ENCODE data around the gene PAX6.

PAX6 gene

GRCh38 chr11:31812383-31813381 lies 1.6 kb upstream of the PAX6 start:
- intact Hi-C loops (cut with DNase I): loop anchor here (5.0 kb wide), 1 partner anchor 45 kb away; no protein-coding TSS in a partner anchor
- DNase-seq: peak in 1 of 42 donors; percentile 62

GRCh38 chr11:31809857-31810778 lies 1.0 kb downstream of the PAX6 start:
- intact Hi-C loops (cut with DNase I): loop anchor here (5.0 kb wide), 1 partner anchor 43 kb away; no protein-coding TSS in a partner anchor
- peak in 1 of 42 donors; percentile 43 for DNase-seq

GRCh38 chr11:31809541-31809856 lies 1.6 kb downstream of the PAX6 start:
- intact Hi-C loops (cut with DNase I): no loop called here
- peak in 1 of 42 donors; percentile 18 for DNase-seq

- intact Hi-C loops (cut with DNase I): no loop called here
- DNase-seq: peak in 1 of 42 donors; percentile 21
These were observed 2.2 kb downstream of the PAX6 start for GRCh38 chr11:31808721-31809540.

- DNase-seq: peak in 1 of 42 donors; percentile 26
- intact Hi-C loops (cut with DNase I): no loop called here
These were observed 3.1 kb downstream of the PAX6 start for GRCh38 chr11:31807799-31808667.

- intact Hi-C loops (cut with DNase I): no loop called here
These were observed 4.0 kb downstream of the PAX6 start for GRCh38 chr11:31806928-31807798.

GRCh38 chr11:31806186-31806927 lies 4.8 kb downstream of the PAX6 start:
- intact Hi-C loops (cut with DNase I): no loop called here
- DNase-seq: peak in 1 of 42 donors; percentile 38

More at GRCh38 chr11:31806928-31807798, 4.0 kb downstream of the PAX6 start:
- peak in 1 of 42 donors; percentile 24 for DNase-seq

- intact Hi-C loops (cut with DNase I): no loop called here
- peak in 2 of 42 donors; percentile 4 to 42 for DNase-seq
These were observed 5.4 kb downstream of the PAX6 start for GRCh38 chr11:31805629-31806185.

GRCh38 chr11:31805037-31805628 lies 6.0 kb downstream of the PAX6 start:
- peak in 1 of 42 donors; percentile 41 for DNase-seq
- intact Hi-C loops (cut with DNase I): no loop called here

GRCh38 chr11:31804312-31805036 lies 6.6 kb downstream of the PAX6 start:
- intact Hi-C loops (cut with DNase I): no loop called here
- peak in 1 of 42 donors; percentile 43 for DNase-seq

GRCh38 chr11:31803813-31804311 lies 7.3 kb downstream of the PAX6 start:
- intact Hi-C loops (cut with DNase I): no loop called here

GRCh38 chr11:31802990-31803812 lies 7.9 kb downstream of the PAX6 start:
- intact Hi-C loops (cut with DNase I): no loop called here
- DNase-seq: peak in 3 of 42 donors; percentile 1 to 40 (median 5)

More at GRCh38 chr11:31803813-31804311, 7.3 kb downstream of the PAX6 start:
- peak in 1 of 42 donors; percentile 24 for DNase-seq

GRCh38 chr11:31802609-31802989 lies 8.5 kb downstream of the PAX6 start:
- intact Hi-C loops (cut with DNase I): no loop called here
- DNase-seq: peak in 2 of 42 donors; percentile 5 to 41
